ENCODE results near the gene PRDM15. TPM values are rescaled to one million over a fixed set of nuclear protein-coding genes. Genes with fewer than 3 reads are reported as not detected.

Gene PRDM15
- polyA plus RNA-seq, 3 donors from 2014 or later = 1.3 to 3.5 TPM; not detected in 1

DNA sequence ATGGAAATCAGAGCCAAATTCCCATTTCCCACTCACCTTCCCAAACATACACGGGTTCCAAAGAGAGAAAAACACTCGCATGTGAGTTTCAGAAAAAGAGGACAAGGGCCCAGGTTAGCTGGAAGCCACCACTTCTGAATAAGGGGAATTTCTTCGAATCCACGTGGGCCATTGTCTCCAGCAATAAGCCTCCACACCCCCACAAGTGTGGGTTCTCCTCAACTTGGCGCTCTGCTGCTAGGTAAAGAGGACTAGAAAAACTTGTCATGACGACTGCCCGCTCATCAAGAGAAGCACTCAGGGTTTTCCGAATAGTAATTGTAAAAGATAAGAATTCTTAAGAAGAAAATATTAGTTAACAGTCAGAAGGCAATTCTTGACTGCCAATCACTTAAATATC, 30.6 kb downstream of the PRDM15 start:
- no peak for DNase-seq
- H3K36me3 Mint-ChIP-seq = peaks cover 7 to 25% (median 10%) of the 10 kb centered on the region in 3 donors
- peaks cover 0 to 1% (median 0%) of the 10 kb centered on the region in 3 donors for H3K27me3 Mint-ChIP-seq (ENCODE audit: low read depth in 3 of 3)
- H3K27ac Mint-ChIP-seq = no peak overlapping the region
- H3K4me3 Mint-ChIP-seq = no peak overlapping the region
- H3K9me3 Mint-ChIP-seq = no peaks in the 10 kb centered on the region
- H3K4me1 Mint-ChIP-seq = no peaks in the 10 kb centered on the region

- no peak for DNase-seq
- H3K4me3 Mint-ChIP-seq = no peak overlapping the region
- no peak overlapping the region for H3K27ac Mint-ChIP-seq
- no peaks in the 10 kb centered on the region for H3K4me1 Mint-ChIP-seq
- no peaks in the 10 kb centered on the region for H3K9me3 Mint-ChIP-seq
- H3K36me3 Mint-ChIP-seq = peaks cover 0 to 15% (median 5%) of the 10 kb centered on the region in 3 donors
- peaks cover 0 to 2% (median 1%) of the 10 kb centered on the region in 3 donors for H3K27me3 Mint-ChIP-seq (ENCODE audit: low read depth in 3 of 3)
Measured at GRCh38 chr21:41847066-41847804, 31.9 kb downstream of the PRDM15 start.

GRCh38 chr21:41846536-41846935, 32.6 kb downstream of the PRDM15 start:
- peaks cover 0 to 15% (median 5%) of the 10 kb centered on the region in 3 donors for H3K36me3 Mint-ChIP-seq
- H3K4me3 Mint-ChIP-seq = no peak overlapping the region
- no peaks in the 10 kb centered on the region for H3K4me1 Mint-ChIP-seq
- H3K27me3 Mint-ChIP-seq (ENCODE audit: low read depth in 3 of 3) = peaks cover 0 to 2% (median under 1%) of the 10 kb centered on the region in 3 donors
- no peaks in the 10 kb centered on the region for H3K9me3 Mint-ChIP-seq
- DNase-seq = no peak
- no peak overlapping the region for H3K27ac Mint-ChIP-seq

GRCh38 chr21:41846033-41846317, 33.2 kb downstream of the PRDM15 start:
- H3K9me3 Mint-ChIP-seq = no peaks in the 10 kb centered on the region
- no peak overlapping the region for H3K4me3 Mint-ChIP-seq
- DNase-seq = no peak
- peaks cover 0 to 2% (median 0%) of the 10 kb centered on the region in 3 donors for H3K27me3 Mint-ChIP-seq (ENCODE audit: low read depth in 3 of 3)
- H3K36me3 Mint-ChIP-seq = peaks cover 4 to 19% (median 11%) of the 10 kb centered on the region in 3 donors
- no peaks in the 10 kb centered on the region for H3K4me1 Mint-ChIP-seq
- H3K27ac Mint-ChIP-seq = no peak overlapping the region

- H3K4me1 Mint-ChIP-seq = no peaks in the 10 kb centered on the region
- no peak for DNase-seq
- H3K27me3 Mint-ChIP-seq (ENCODE audit: low read depth in 3 of 3) = peaks cover 0 to 2% (median 0%) of the 10 kb centered on the region in 3 donors
- peaks cover 10 to 20% (median 16%) of the 10 kb centered on the region in 3 donors for H3K36me3 Mint-ChIP-seq
- H3K9me3 Mint-ChIP-seq = peaks cover 0 to 2% (median 0%) of the 10 kb centered on the region in 6 donors
- no peak overlapping the region for H3K4me3 Mint-ChIP-seq
- H3K27ac Mint-ChIP-seq = no peak overlapping the region
Measured at GRCh38 chr21:41845310-41846032, 33.7 kb downstream of the PRDM15 start.

GRCh38 chr21:41843584-41843983, 35.6 kb downstream of the PRDM15 start:
- H3K4me3 Mint-ChIP-seq = no peak overlapping the region
- DNase-seq = no peak
- H3K4me1 Mint-ChIP-seq = no peaks in the 10 kb centered on the region
- H3K9me3 Mint-ChIP-seq = peaks cover 0 to 5% (median 0%) of the 10 kb centered on the region in 6 donors
- H3K27me3 Mint-ChIP-seq (ENCODE audit: low read depth in 3 of 3) = peaks cover 0 to 2% (median 0%) of the 10 kb centered on the region in 3 donors
- no peak overlapping the region for H3K27ac Mint-ChIP-seq
- H3K36me3 Mint-ChIP-seq = peaks cover 12 to 24% (median 23%) of the 10 kb centered on the region in 3 donors

- no peak for DNase-seq
- Mint-ChIP-seq H3K9me3 (peaks cover 0 to 5% (median 0%) of the 10 kb centered on the region in 6 donors), H3K4me3 (no peak overlapping the region), H3K4me1 (no peaks in the 10 kb centered on the region), H3K27ac (no peak overlapping the region), H3K36me3 (peaks cover 21 to 37% (median 33%) of the 10 kb centered on the region in 3 donors), H3K27me3 (ENCODE audit: low read depth in 3 of 3) (peaks cover 0 to 2% (median 0%) of the 10 kb centered on the region in 3 donors)
Measured at GRCh38 chr21:41840880-41841279, 38.3 kb downstream of the PRDM15 start.

DNA sequence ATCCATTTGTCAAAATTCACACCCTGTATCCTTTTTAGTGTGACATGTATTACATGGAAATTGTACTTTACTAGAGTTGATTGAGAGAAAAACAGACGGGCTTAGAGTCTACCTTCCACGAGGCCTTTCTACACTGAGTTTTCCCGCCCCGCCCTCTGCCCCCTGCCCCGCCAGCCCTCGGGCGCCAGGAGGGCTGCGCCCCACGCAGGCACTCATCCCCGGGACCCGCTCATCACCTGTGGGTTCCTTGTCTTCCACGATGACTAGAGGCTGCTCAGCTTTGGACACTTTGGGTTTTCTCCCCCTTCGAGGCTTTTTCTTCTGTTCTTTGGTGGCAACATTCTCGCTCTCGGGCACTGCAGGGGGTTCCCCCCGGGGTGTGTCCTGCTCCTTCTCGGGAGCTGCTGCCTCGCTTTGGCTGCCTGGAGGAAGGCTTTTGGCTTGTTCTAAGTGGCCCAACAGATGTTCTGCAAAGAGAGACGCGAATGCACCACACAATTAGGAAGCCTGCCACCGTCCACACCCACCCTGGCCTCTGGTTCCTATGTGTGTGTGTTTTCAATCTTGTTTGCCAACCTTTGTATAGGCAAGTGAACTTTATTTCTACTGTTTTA, 39.6 kb downstream of the PRDM15 start:
- Mint-ChIP-seq H3K4me1 (no peaks in the 10 kb centered on the region), H3K27ac (no peak overlapping the region), H3K9me3 (peaks cover 0 to 5% (median 0%) of the 10 kb centered on the region in 6 donors), H3K4me3 (no peak overlapping the region), H3K27me3 (ENCODE audit: low read depth in 3 of 3) (peaks cover 0 to 2% (median 0%) of the 10 kb centered on the region in 3 donors), H3K36me3 (peaks cover 21 to 38% (median 33%) of the 10 kb centered on the region in 3 donors)
- DNase-seq = no peak

GRCh38 chr21:41837756-41838297, 41.3 kb downstream of the PRDM15 start:
- peaks cover 21 to 38% (median 32%) of the 10 kb centered on the region in 3 donors for H3K36me3 Mint-ChIP-seq
- no peak overlapping the region for H3K27ac Mint-ChIP-seq
- H3K9me3 Mint-ChIP-seq = peaks cover 0 to 5% (median 0%) of the 10 kb centered on the region in 6 donors
- H3K4me1 Mint-ChIP-seq = no peaks in the 10 kb centered on the region
- H3K27me3 Mint-ChIP-seq (ENCODE audit: low read depth in 3 of 3) = no peaks in the 10 kb centered on the region
- H3K4me3 Mint-ChIP-seq = no peak overlapping the region
- no peak for DNase-seq

DNA sequence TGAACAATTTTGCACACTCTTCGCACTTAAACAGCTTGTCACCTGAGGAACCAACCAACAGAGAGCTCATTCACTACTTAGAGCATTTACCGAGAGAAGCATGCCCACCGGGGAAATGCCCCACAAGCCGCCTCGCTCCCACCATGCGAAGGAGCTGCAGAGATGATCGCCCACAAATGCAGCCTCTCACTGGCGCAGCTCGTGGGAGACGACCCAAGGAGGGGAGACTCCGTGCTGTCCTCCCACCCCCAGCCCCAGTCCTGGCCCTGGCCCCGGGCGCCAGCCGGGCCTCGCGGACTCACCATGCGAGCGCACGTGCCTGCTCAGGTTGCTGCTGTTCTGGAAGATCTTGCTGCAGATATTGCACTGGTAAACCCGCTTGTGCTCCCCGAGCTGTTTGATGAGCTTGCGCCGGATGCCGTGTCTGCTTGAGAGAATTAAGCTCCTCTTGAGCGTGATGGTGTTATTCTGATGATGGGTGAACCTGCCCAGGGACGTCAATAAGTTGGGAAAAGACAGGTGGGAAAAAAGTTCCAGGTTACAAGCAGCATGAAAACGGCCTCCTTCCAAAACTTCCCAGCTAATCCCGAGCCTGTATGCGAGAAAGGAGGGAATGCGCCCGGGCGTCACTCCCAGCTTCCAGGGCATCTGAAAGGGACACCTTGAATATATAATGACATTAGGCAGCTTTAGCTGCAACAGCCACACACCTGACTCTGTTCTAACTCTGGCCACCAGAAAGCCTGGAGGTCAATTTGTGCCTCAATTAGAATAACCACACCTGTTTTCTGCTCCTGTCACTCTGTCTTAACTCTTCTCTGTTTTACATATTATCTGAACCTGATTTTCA, 42.8 kb downstream of the PRDM15 start:
- Mint-ChIP-seq H3K36me3 (peaks cover 21 to 37% (median 31%) of the 10 kb centered on the region in 3 donors), H3K9me3 (peaks cover 0 to 5% (median 0%) of the 10 kb centered on the region in 6 donors), H3K27me3 (ENCODE audit: low read depth in 3 of 3) (no peaks in the 10 kb centered on the region), H3K27ac (no peak overlapping the region), H3K4me1 (no peaks in the 10 kb centered on the region), H3K4me3 (no peak overlapping the region)
- no peak for DNase-seq

DNA sequence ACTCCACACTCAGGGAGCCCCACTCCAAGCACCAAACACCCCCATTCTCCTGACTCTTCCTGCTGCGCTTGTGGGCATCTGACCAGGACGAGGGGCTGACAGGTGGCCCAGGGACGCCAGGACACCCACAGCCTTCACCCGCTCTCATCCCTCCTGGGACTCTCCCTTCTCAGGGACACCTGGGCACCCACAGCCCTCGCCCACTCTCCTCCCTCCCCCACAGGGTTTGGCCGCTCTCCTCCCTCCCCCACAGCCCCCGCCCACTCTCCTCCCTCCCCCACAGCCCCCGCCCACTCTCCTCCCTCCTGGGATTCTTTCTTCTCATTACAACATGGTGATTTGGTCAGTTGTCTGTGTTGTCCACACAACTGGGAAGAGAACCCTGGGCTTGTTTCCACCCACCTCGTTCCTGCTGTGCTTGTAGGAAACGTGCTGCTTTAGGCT, 43.4 kb downstream of the PRDM15 start:
- H3K9me3 Mint-ChIP-seq = peaks cover 0 to 5% (median 0%) of the 10 kb centered on the region in 6 donors
- H3K4me3 Mint-ChIP-seq = no peak overlapping the region
- peaks cover 14 to 30% (median 24%) of the 10 kb centered on the region in 3 donors for H3K36me3 Mint-ChIP-seq
- DNase-seq = no peak
- no peaks in the 10 kb centered on the region for H3K27me3 Mint-ChIP-seq (ENCODE audit: low read depth in 3 of 3)
- no peaks in the 10 kb centered on the region for H3K4me1 Mint-ChIP-seq
- H3K27ac Mint-ChIP-seq = no peak overlapping the region

- Mint-ChIP-seq H3K27ac (no peak overlapping the region), H3K9me3 (no peaks in the 10 kb centered on the region), H3K4me1 (no peaks in the 10 kb centered on the region), H3K4me3 (no peak overlapping the region), H3K36me3 (peaks cover 9 to 25% (median 19%) of the 10 kb centered on the region in 3 donors), H3K27me3 (ENCODE audit: low read depth in 3 of 3) (no peaks in the 10 kb centered on the region)
- DNase-seq = no peak
Measured at GRCh38 chr21:41834926-41835663, 44.0 kb downstream of the PRDM15 start.
